Measurements from ENCODE around the gene LRRC3C. TPM values are rescaled to one million over a fixed set of nuclear protein-coding genes. Genes with fewer than 3 reads are reported as not detected.

The LRRC3C gene
- polyA plus RNA-seq, 3 donors, result not detected

GRCh38 chr17:39954876-39955275 lies 27.3 kb downstream of the LRRC3C start:
- Histone ChIP-seq H3K36me3 (replicated peaks in 1 of 2; ENCODE audit: control insufficient read depth in 1 of 2, insufficient read depth in 2 of 2, low read length in 2 of 2) (no peaks in the 10 kb centered on the region), H4K20me1 (ENCODE audit: insufficient read depth, low read length) (no peaks in the 10 kb centered on the region), H3K27ac (ENCODE audit: low read depth in 1 of 2, low read length in 2 of 2) (no peak overlapping the region), H3K9ac (ENCODE audit: insufficient read depth, low read length, poor library complexity, severe bottlenecking) (no peak overlapping the region), H3K4me1 (ENCODE audit: control insufficient read depth in 1 of 2, insufficient read depth in 2 of 2, low read length in 2 of 2) (peaks cover 17 to 19% of the 10 kb centered on the region in 2 donors), H3K79me2 (ENCODE audit: insufficient read depth, low read length) (no peaks in the 10 kb centered on the region), H3K4me3 (replicated peaks in 1 of 3; ENCODE audit: low read depth in 2 of 3, low read length in 3 of 3) (no peak overlapping the region), H2AFZ (ENCODE audit: insufficient read depth, low read depth, low read length, poor library complexity, severe bottlenecking) (no peak overlapping the region), H3K9me3 (replicated peaks in 1 of 2; ENCODE audit: control insufficient read depth in 1 of 2, insufficient read depth in 1 of 2, low read length in 2 of 2) (no peaks in the 10 kb centered on the region), H3K27me3 (ENCODE audit: control insufficient read depth in 2 of 2, insufficient read depth in 2 of 2, low read length in 2 of 2) (no peaks in the 10 kb centered on the region), H3K4me2 (replicated peaks; ENCODE audit: extremely low read depth, low read length, poor library complexity, severe bottlenecking) (no peak overlapping the region)
- Mint-ChIP-seq H3K27me3 (ENCODE audit: low read depth in 3 of 3) (peaks cover 5 to 16% (median 9%) of the 10 kb centered on the region in 3 donors), H3K9me3 (peaks cover 0 to 2% (median 0%) of the 10 kb centered on the region in 7 donors), H3K4me3 (no peak overlapping the region), H3K36me3 (no peaks in the 10 kb centered on the region), H3K27ac (no peak overlapping the region), H3K4me1 (peaks cover 23% of the 10 kb centered on the region)
- DNase-seq, result no peak
- TF ChIP-seq, protein P1, sequence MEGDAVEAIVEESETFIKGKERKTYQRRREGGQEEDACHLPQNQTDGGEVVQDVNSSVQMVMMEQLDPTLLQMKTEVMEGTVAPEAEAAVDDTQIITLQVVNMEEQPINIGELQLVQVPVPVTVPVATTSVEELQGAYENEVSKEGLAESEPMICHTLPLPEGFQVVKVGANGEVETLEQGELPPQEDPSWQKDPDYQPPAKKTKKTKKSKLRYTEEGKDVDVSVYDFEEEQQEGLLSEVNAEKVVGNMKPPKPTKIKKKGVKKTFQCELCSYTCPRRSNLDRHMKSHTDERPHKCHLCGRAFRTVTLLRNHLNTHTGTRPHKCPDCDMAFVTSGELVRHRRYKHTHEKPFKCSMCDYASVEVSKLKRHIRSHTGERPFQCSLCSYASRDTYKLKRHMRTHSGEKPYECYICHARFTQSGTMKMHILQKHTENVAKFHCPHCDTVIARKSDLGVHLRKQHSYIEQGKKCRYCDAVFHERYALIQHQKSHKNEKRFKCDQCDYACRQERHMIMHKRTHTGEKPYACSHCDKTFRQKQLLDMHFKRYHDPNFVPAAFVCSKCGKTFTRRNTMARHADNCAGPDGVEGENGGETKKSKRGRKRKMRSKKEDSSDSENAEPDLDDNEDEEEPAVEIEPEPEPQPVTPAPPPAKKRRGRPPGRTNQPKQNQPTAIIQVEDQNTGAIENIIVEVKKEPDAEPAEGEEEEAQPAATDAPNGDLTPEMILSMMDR (IDR thresholded peaks at IDR 0.05), result no peak
- WGBS (ENCODE audit: insufficient coverage), result no CpG with 5 or more reads among the region's 4 CpGs
- intact Hi-C loops (cut with micrococcal nuclease), result no loop called here

- no peak for DNase-seq
- intact Hi-C loops (cut with micrococcal nuclease), result no loop called here
- Mint-ChIP-seq H3K36me3 (no peaks in the 10 kb centered on the region), H3K4me3 (no peak overlapping the region), H3K4me1 (peaks cover 20% of the 10 kb centered on the region), H3K27ac (peak overlapping the region in 1 of 7 donors; percentile 2), H3K9me3 (peaks cover 0 to 2% (median 0%) of the 10 kb centered on the region in 7 donors), H3K27me3 (ENCODE audit: low read depth in 3 of 3) (peaks cover 5 to 15% (median 9%) of the 10 kb centered on the region in 3 donors)
- no peaks in the 10 kb centered on the region for H3K9me3 ChIP-seq (replicated peaks in 1 of 2; ENCODE audit: control insufficient read depth in 1 of 2, insufficient read depth in 1 of 2, low read length in 2 of 2)
- H3K4me3 ChIP-seq (replicated peaks in 1 of 3; ENCODE audit: low read depth in 2 of 3, low read length in 3 of 3), result no peak overlapping the region
- H3K36me3 ChIP-seq (replicated peaks in 1 of 2; ENCODE audit: control insufficient read depth in 1 of 2, insufficient read depth in 2 of 2, low read length in 2 of 2), result no peaks in the 10 kb centered on the region
- WGBS (ENCODE audit: insufficient coverage), result no CpG with 5 or more reads among the region's 4 CpGs
- H3K4me2 ChIP-seq (replicated peaks; ENCODE audit: extremely low read depth, low read length, poor library complexity, severe bottlenecking), result no peak overlapping the region
- H3K9ac ChIP-seq (ENCODE audit: insufficient read depth, low read length, poor library complexity, severe bottlenecking), result no peak overlapping the region
- H2AFZ ChIP-seq (ENCODE audit: insufficient read depth, low read depth, low read length, poor library complexity, severe bottlenecking), result no peak overlapping the region
- H3K4me1 ChIP-seq (ENCODE audit: control insufficient read depth in 1 of 2, insufficient read depth in 2 of 2, low read length in 2 of 2), result peaks cover 17 to 19% of the 10 kb centered on the region in 2 donors
- H3K27me3 ChIP-seq (ENCODE audit: control insufficient read depth in 2 of 2, insufficient read depth in 2 of 2, low read length in 2 of 2), result no peaks in the 10 kb centered on the region
- TF ChIP-seq, protein P1 (IDR thresholded peaks at IDR 0.05), result no peak
- no peaks in the 10 kb centered on the region for H3K79me2 ChIP-seq (ENCODE audit: insufficient read depth, low read length)
- no peak overlapping the region for H3K27ac ChIP-seq (ENCODE audit: low read depth in 1 of 2, low read length in 2 of 2)
- H4K20me1 ChIP-seq (ENCODE audit: insufficient read depth, low read length), result no peaks in the 10 kb centered on the region
These were observed 28.2 kb downstream of the LRRC3C start for GRCh38 chr17:39955726-39956225.
